ENCODE data around the gene ESYT2.

ESYT2 gene

DNA sequence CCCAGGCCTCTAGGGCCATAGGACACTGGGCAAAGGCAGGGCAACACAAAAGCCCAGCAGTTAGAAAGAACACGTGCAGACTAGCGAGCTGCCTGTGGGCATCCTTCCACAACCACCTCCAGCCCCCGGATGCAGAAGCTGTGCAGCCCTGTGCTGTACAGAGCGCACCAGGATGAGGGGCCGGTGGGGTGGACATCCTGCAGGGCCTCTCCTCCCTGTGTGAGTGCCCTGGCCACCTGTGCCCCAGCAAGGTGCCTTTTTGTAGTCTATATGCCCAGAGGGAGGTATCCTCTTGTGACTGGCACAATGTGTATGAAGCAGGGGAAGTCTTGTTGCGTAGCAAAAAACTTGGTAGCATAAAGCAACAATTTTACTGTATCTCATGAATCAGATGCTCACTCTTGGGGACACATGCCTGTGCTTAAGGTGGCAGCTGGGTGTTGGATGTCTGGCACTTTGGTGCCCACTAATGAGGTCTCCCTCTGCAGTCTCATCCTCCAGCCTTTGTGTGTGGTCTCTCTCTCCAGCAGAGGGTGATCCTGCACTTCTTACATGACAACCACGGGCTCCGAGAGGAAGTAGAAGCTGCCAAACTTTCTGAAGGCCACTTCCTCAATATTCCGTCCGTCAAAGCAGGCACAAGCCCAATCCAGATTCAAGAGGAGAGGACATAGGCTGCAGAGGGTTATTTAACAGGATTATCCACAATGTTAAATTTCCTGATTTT lies 133.4 kb downstream of the ESYT2 start:
- DNase-seq (ENCODE audit: low spot score), result peak; percentile 60

- DNase-seq (ENCODE audit: low spot score), result no peak
These were observed 134.3 kb downstream of the ESYT2 start for GRCh38 chr7:158695056-158695455.

GRCh38 chr7:158694650-158695049 lies 134.7 kb downstream of the ESYT2 start:
- DNase-seq (ENCODE audit: low spot score), result no peak

GRCh38 chr7:158689488-158689887 lies 139.8 kb downstream of the ESYT2 start:
- no peak for DNase-seq (ENCODE audit: low spot score)

GRCh38 chr7:158687406-158687805 lies 141.9 kb downstream of the ESYT2 start:
- DNase-seq (ENCODE audit: low spot score), result no peak

GRCh38 chr7:158685693-158686092 lies 143.6 kb downstream of the ESYT2 start:
- DNase-seq (ENCODE audit: low spot score), result no peak

- DNase-seq (ENCODE audit: low spot score), result no peak
These were observed 145.0 kb downstream of the ESYT2 start for GRCh38 chr7:158684329-158684728.

GRCh38 chr7:158683541-158683940 lies 145.8 kb downstream of the ESYT2 start:
- no peak for DNase-seq (ENCODE audit: low spot score)

- DNase-seq (ENCODE audit: low spot score), result no peak
These were observed 146.9 kb downstream of the ESYT2 start for GRCh38 chr7:158682456-158682855.

All from kidney capillary endothelial cell (primary cell).